Activated CD8-positive, alpha-beta T cell treated with anti-CD3 and anti-CD28 coated beads for 36 hours (primary cell): ENCODE results near the gene NADSYN1. TPM values are rescaled to one million over a fixed set of nuclear protein-coding genes. Genes with fewer than 3 reads are reported as not detected.
A peak's percentile ranks its signal among the peaks of the same experiment; 100 is the strongest.

Source experiments
- ATAC-seq: fragments of 200-7000 bp; cut with Tn5 transposase; one replicate; pipeline ENCODE4 v1.10.0; 2021; ENCODE audit warnings: mild to moderate bottlenecking, moderate library complexity
- CTCF ChIA-PET: fragments of 350-600 bp; sonication (Branson Sonifier 250); formaldehyde crosslinking; loops from one replicate; lab custom pipeline; 2021; ENCODE audit warnings: antibody characterized with exemption; lab: Charles Lee
- POLR2A ChIA-PET: fragments of 350-600 bp; sonication (Branson Sonifier 250); formaldehyde crosslinking; loops from one replicate; lab custom pipeline; 2021; ENCODE audit warnings: antibody characterized with exemption; lab: Charles Lee
- DNase-seq: peaks from one replicate; pipeline ENCODE4 v3.0.0-alpha.2; 2020
- H3K27ac Mint-ChIP-seq: one replicate; pipeline ENCODE4 v1.8.0; 2021; ENCODE audit warnings: mild to moderate bottlenecking, mixed read lengths
- H3K27me3 Mint-ChIP-seq: one replicate; pipeline ENCODE4 v1.8.0; 2021; ENCODE audit warnings: mixed read lengths
- H3K36me3 Mint-ChIP-seq: one replicate; pipeline ENCODE4 v1.8.0; 2021; ENCODE audit warnings: low read depth, mixed read lengths
- H3K4me1 Mint-ChIP-seq: one replicate; pipeline ENCODE4 v1.8.0; 2021; ENCODE audit warnings: low read depth, mixed read lengths
- H3K4me3 Mint-ChIP-seq: one replicate; pipeline ENCODE4 v1.8.0; 2021; ENCODE audit warnings: mild to moderate bottlenecking, moderate library complexity, mixed read lengths
- H3K9me3 Mint-ChIP-seq: one replicate; pipeline ENCODE4 v1.8.0; 2021; ENCODE audit warnings: mixed read lengths
- intact Hi-C: fragments of 100-400 bp; cut with micrococcal nuclease; formaldehyde crosslinking; loops from one replicate; pipeline ENCODE4 v1.10.0; 2022
- total RNA-seq, 2 experiments: library from RNA; stranded (reverse); gene quantifications; one replicate each; pipeline ENCODE4 v1.2.3, GENCODE V29; 2021
- TF ChIP-seq, protein P1 (sequence below): fragments of 200-600 bp; IDR thresholded peaks from one replicate; pipeline ENCODE4 v1.8.0; 2022; ENCODE audit warnings: antibody characterized with exemption, mild to moderate bottlenecking

Gene NADSYN1
- total RNA-seq = 100 to 1,000 TPM; 115 to 117 TPM

DNA sequence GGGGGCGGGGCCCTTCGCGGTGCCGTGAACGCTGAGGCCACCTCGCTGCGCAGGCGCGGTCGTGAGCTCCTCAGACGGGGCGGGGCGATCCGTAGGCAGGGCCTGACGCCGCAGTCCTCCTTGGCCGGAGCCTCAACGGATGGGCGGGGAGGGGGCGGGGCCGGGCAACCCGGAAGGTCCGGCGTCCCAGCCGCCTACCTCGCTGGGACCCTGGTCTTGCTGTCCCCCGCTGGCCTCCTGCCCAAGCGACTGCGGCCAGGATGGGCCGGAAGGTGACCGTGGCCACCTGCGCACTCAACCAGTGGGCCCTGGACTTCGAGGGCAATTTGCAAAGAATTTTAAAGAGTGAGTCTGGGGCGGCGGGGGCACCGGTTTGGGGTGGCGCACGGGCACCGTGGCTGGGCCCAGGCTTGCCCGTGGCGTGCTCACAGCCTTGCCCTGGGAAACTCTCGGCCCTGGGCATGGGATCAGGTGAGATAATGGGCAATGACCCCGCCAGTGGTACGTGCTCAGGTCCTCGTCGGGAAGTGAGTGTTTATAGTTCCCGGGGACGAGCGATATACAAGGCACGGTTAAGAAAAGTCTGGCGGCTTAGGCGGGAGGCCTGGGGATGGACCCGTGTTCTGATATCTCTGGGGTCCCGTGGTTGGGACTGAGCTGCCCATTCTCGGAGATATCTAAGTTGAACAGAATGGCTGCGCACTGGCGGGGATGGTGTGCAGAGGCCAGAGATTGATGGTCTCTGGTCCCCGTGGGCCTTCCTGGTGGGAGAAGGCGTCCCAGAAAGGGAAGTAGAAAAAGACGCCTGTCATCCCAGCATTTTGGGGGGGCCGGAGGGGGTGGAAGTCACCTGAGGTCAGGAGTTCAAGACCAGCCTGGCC is at the start of gene NADSYN1:
TSS of gene NADSYN1 (plus strand) at position 167 of the 881 bp plus-strand sequence. CDS start at position 261, 94 bp downstream.
- Mint-ChIP-seq H3K4me1 (peaks cover 44% of the 10 kb centered on the region), H3K4me3 (peak within 1 kb of the TSS; percentile 91), H3K27me3 (no peaks in the 10 kb centered on the region), H3K27ac (peak within 1 kb of the TSS; percentile 92), H3K36me3 (peaks cover 64% of the 10 kb centered on the region), H3K9me3 (no peaks in the 10 kb centered on the region)
- CTCF ChIA-PET = interaction anchor here (1.0 kb wide), 1 partner anchor 33 kb away, joined by 3 read pairs; no protein-coding TSS in a partner anchor
- intact Hi-C loops = no loop called here
- ATAC-seq (peak; percentile 73), DNase-seq (peak; percentile 96)
- TF ChIP-seq, protein P1, sequence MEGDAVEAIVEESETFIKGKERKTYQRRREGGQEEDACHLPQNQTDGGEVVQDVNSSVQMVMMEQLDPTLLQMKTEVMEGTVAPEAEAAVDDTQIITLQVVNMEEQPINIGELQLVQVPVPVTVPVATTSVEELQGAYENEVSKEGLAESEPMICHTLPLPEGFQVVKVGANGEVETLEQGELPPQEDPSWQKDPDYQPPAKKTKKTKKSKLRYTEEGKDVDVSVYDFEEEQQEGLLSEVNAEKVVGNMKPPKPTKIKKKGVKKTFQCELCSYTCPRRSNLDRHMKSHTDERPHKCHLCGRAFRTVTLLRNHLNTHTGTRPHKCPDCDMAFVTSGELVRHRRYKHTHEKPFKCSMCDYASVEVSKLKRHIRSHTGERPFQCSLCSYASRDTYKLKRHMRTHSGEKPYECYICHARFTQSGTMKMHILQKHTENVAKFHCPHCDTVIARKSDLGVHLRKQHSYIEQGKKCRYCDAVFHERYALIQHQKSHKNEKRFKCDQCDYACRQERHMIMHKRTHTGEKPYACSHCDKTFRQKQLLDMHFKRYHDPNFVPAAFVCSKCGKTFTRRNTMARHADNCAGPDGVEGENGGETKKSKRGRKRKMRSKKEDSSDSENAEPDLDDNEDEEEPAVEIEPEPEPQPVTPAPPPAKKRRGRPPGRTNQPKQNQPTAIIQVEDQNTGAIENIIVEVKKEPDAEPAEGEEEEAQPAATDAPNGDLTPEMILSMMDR = no peak
- POLR2A ChIA-PET = interaction anchor here (1.0 to 2.0 kb wide), 2 partner anchors 11 to 16 kb away, joined by 4 read pairs; no protein-coding TSS in a partner anchor

DNA sequence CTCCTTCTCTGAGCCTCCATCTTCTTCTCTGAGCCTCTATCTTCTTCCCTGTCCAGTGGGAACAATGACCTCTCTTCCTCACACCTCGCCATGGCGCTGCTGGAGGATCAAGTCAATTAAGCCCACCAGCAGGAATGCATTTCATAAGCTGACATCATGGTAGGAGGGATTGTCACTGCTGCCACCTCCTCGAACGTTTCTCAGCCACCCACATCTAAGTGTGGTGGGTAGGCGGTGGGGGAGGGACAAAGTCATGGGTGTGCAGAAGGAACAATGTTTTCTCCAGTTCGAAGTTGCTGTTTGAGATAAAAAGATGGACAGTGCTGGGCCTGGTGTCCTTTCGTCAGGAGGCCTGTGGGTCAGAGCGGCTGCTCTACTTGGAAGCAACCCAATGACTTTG is 48.8 kb upstream of the NADSYN1 start:
- no peak overlapping the region for H3K4me3 Mint-ChIP-seq

DNA sequence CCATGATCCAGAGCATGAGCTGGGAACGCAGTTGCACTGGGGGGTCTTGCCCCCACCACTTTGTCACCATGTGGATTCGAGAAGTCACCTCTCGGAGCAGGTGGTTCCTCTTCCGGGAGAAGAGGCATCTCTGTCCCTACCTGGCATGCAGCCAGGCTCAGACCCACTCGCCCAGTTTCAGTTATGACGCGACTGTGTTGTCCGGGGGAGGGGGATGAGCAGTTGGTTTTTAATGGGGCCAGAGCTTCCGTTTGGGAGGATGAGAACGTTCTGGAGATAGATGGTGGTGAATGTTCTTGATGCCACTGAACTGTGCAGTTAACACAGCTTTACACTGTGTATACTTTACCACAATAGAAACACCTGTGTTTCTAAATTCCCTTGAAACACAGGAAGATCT is 46.3 kb upstream of the NADSYN1 start:
- ATAC-seq = no peak
- Mint-ChIP-seq H3K27ac (no peak overlapping the region), H3K4me1 (no peaks in the 10 kb centered on the region), H3K27me3 (peaks cover 5% of the 10 kb centered on the region), H3K9me3 (peaks cover 3% of the 10 kb centered on the region), H3K4me3 (no peak overlapping the region), H3K36me3 (no peaks in the 10 kb centered on the region)
- intact Hi-C loops = no loop called here
- ChIA-PET CTCF (no interaction called here), POLR2A (no interaction called here)
- TF ChIP-seq, protein P1 = no peak
- no peak for DNase-seq

More for the DNA sequence above, 48.8 kb upstream of the NADSYN1 start:
- TF ChIP-seq, protein P1 = no peak
- no peak for ATAC-seq
- ChIA-PET POLR2A (no interaction called here), CTCF (no interaction called here)
- intact Hi-C loops = no loop called here
- Mint-ChIP-seq H3K27me3 (no peaks in the 10 kb centered on the region), H3K36me3 (no peaks in the 10 kb centered on the region), H3K4me1 (no peaks in the 10 kb centered on the region), H3K27ac (no peak overlapping the region), H3K9me3 (peaks cover 3% of the 10 kb centered on the region)
- no peak for DNase-seq

DNA sequence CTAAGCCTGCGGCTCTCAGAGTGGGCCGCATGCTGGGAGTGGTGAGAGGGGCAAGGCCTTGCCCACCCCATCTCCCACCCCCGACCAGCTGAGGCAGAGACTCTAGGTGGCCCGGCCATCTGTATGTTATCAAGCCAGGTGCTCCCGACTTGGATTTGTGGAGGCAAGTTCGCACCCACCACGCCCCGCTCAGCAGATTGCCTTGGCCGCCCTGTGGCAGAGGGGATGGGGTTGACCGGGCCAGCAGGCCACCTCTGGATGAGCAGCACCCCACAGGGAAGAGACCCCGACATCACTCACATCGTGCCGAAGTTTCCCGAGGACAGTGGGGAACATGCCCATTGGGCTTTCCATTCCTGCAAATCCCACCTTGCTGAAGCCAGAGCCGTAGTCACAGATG is 45.6 kb upstream of the NADSYN1 start:
- CTCF ChIA-PET = no interaction called here
- no peak for ATAC-seq
- H3K4me3 Mint-ChIP-seq = no peak overlapping the region

More for the DNA sequence above, 45.6 kb upstream of the NADSYN1 start:
- intact Hi-C loops = no loop called here
- Mint-ChIP-seq H3K27me3 (peaks cover 5% of the 10 kb centered on the region), H3K9me3 (peaks cover 3% of the 10 kb centered on the region), H3K27ac (no peak overlapping the region), H3K4me1 (no peaks in the 10 kb centered on the region), H3K36me3 (no peaks in the 10 kb centered on the region)
- POLR2A ChIA-PET = no interaction called here
- DNase-seq = no peak
- TF ChIP-seq, protein P1 = no peak
